Mesendoderm (in vitro differentiated cells): ENCODE results near the gene CCDC197.

Source experiments
- DNase-seq: peaks from one replicate; pipeline ENCODE4 v3.0.0; 2013
- H2AK5ac ChIP-seq: 2 replicates; pipeline ENCODE4 v1.6.1; 2013; ENCODE audit warnings: low read length, inconsistent platforms
- H2BK120ac ChIP-seq: 2 replicates; pipeline ENCODE4 v1.6.1; 2013; ENCODE audit warnings: low read depth, mild to moderate bottlenecking, low read length, moderate library complexity, mixed read lengths
- H2BK15ac ChIP-seq: replicated peaks from 2 replicates; pipeline ENCODE4 v1.6.1; 2013; ENCODE audit warnings: low read depth, mild to moderate bottlenecking, moderate library complexity
- H2BK5ac ChIP-seq: 2 replicates; pipeline ENCODE4 v1.6.1; 2013; ENCODE audit warnings: low read length, inconsistent platforms
- H3K18ac ChIP-seq: 2 replicates; pipeline ENCODE4 v1.6.1; 2013; ENCODE audit warnings: mild to moderate bottlenecking, low read length, mixed read lengths
- H3K23ac ChIP-seq: one replicate; pipeline ENCODE4 v1.6.1; 2013; ENCODE audit warnings: low read length
- H3K27ac ChIP-seq: 2 replicates; pipeline ENCODE4 v1.5.1; 2013; ENCODE audit warnings: low read depth, mild to moderate bottlenecking, inconsistent platforms, low read length, moderate library complexity
- H3K27me3 ChIP-seq: 2 replicates; pipeline ENCODE4 v1.6.1; 2013; ENCODE audit warnings: low read length, control low read depth, mild to moderate bottlenecking, inconsistent platforms; ENCODE audit not compliant: insufficient read depth, poor library complexity
- H3K36me3 ChIP-seq: 2 replicates; pipeline ENCODE4 v1.6.1; 2013; ENCODE audit warnings: low read length, inconsistent platforms; ENCODE audit not compliant: control insufficient read depth, insufficient read depth
- H3K4ac ChIP-seq: one replicate; pipeline ENCODE4 v1.6.1; 2013; ENCODE audit warnings: low read depth, mild to moderate bottlenecking, low read length, moderate library complexity
- H3K4me1 ChIP-seq: 2 replicates; pipeline ENCODE4 v1.6.1; 2013; ENCODE audit warnings: low read depth, low read length, inconsistent platforms; ENCODE audit not compliant: control insufficient read depth
- H3K4me2 ChIP-seq: 2 replicates; pipeline ENCODE4 v1.6.1; 2013; ENCODE audit warnings: low read length
- H3K4me3 ChIP-seq: 2 replicates; pipeline ENCODE4 v1.5.1; 2013; ENCODE audit warnings: mild to moderate bottlenecking, low read length
- H3K56ac ChIP-seq: one replicate; pipeline ENCODE4 v1.6.1; 2013; ENCODE audit warnings: low read length
- H3K79me1 ChIP-seq: 2 replicates; pipeline ENCODE4 v1.6.1; 2013; ENCODE audit warnings: low read length, inconsistent platforms
- H3K79me2 ChIP-seq: 2 replicates; pipeline ENCODE4 v1.6.1; 2013; ENCODE audit warnings: mild to moderate bottlenecking, low read length; ENCODE audit not compliant: control insufficient read depth, insufficient read depth
- H3K9ac ChIP-seq: 2 replicates; pipeline ENCODE4 v1.6.1; 2013; ENCODE audit warnings: low read length, inconsistent platforms
- H4K5ac ChIP-seq: one replicate; pipeline ENCODE4 v1.6.1; 2013; ENCODE audit warnings: low read length
- H4K8ac ChIP-seq: one replicate; pipeline ENCODE4 v1.6.1; 2013; ENCODE audit warnings: low read depth, mild to moderate bottlenecking, control low read depth, low read length, moderate library complexity
- WGBS: extraction: QIAGEN DNeasy Blood & Tissue Kit; methylation state at CpG from one replicate; pipeline ENCODE4 v1.1.7; 2013; ENCODE audit warnings: low lambda C conversion rate, missing lambda C conversion rate; ENCODE audit not compliant: insufficient coverage; ENCODE audit errors: extremely low coverage; 5-methylcytosine and 5-hydroxymethylcytosine counted together

CCDC197 gene

GRCh38 chr14:93956514-93957332 is 40.4 kb upstream of the CCDC197 start:
- Histone ChIP-seq H3K79me1 (no peaks in the 10 kb centered on the region), H2BK120ac (no peak overlapping the region), H3K79me2 (no peaks in the 10 kb centered on the region), H3K4ac (no peak overlapping the region), H4K5ac (no peak overlapping the region), H3K36me3 (no peaks in the 10 kb centered on the region), H3K27me3 (no peaks in the 10 kb centered on the region), H3K27ac (no peak overlapping the region), H2AK5ac (no peak overlapping the region), H2BK5ac (no peak overlapping the region), H3K9ac (no peak overlapping the region), H3K56ac (no peak overlapping the region), H4K8ac (no peak overlapping the region), H3K18ac (no peak overlapping the region), H2BK15ac (no peak overlapping the region), H3K4me2 (no peak overlapping the region), H3K23ac (no peak overlapping the region), H3K4me3 (no peak overlapping the region), H3K4me1 (peaks cover 7% of the 10 kb centered on the region)
- no CpG with 5 or more reads among the region's 14 CpGs for WGBS
- no peak for DNase-seq

GRCh38 chr14:93957333-93957710 is 39.8 kb upstream of the CCDC197 start:
- Histone ChIP-seq H3K18ac (no peak overlapping the region), H2BK120ac (no peak overlapping the region), H2AK5ac (no peak overlapping the region), H3K9ac (no peak overlapping the region), H3K4me3 (no peak overlapping the region), H3K27ac (no peak overlapping the region), H3K79me2 (no peaks in the 10 kb centered on the region), H2BK5ac (no peak overlapping the region), H3K23ac (no peak overlapping the region), H2BK15ac (no peak overlapping the region), H4K5ac (no peak overlapping the region), H3K56ac (no peak overlapping the region), H3K4me1 (peaks cover 7% of the 10 kb centered on the region), H4K8ac (no peak overlapping the region), H3K27me3 (no peaks in the 10 kb centered on the region), H3K36me3 (no peaks in the 10 kb centered on the region), H3K4me2 (no peak overlapping the region), H3K4ac (no peak overlapping the region), H3K79me1 (no peaks in the 10 kb centered on the region)
- DNase-seq, result no peak
- no CpG with 5 or more reads among the region's 7 CpGs for WGBS

GRCh38 chr14:93957751-93958566 is 39.1 kb upstream of the CCDC197 start:
- Histone ChIP-seq H4K5ac (no peak overlapping the region), H3K27ac (no peak overlapping the region), H3K79me2 (no peaks in the 10 kb centered on the region), H3K36me3 (no peaks in the 10 kb centered on the region), H3K4me1 (peaks cover 7% of the 10 kb centered on the region), H3K18ac (no peak overlapping the region), H2BK5ac (no peak overlapping the region), H4K8ac (no peak overlapping the region), H3K27me3 (no peaks in the 10 kb centered on the region), H2BK15ac (no peak overlapping the region), H2AK5ac (no peak overlapping the region), H3K4me3 (no peak overlapping the region), H3K23ac (no peak overlapping the region), H3K79me1 (no peaks in the 10 kb centered on the region), H3K4ac (no peak overlapping the region), H2BK120ac (no peak overlapping the region), H3K9ac (no peak overlapping the region), H3K56ac (no peak overlapping the region), H3K4me2 (no peak overlapping the region)
- WGBS, result no CpG with 5 or more reads among the region's 16 CpGs
- no peak for DNase-seq

GRCh38 chr14:93958567-93959238 is 38.4 kb upstream of the CCDC197 start:
- Histone ChIP-seq H3K27ac (no peak overlapping the region), H4K5ac (no peak overlapping the region), H3K79me2 (no peaks in the 10 kb centered on the region), H2BK120ac (no peak overlapping the region), H2AK5ac (no peak overlapping the region), H4K8ac (no peak overlapping the region), H2BK15ac (no peak overlapping the region), H3K4ac (no peak overlapping the region), H3K18ac (no peak overlapping the region), H2BK5ac (no peak overlapping the region), H3K4me1 (peaks cover 7% of the 10 kb centered on the region), H3K9ac (no peak overlapping the region), H3K79me1 (no peaks in the 10 kb centered on the region), H3K4me2 (no peak overlapping the region), H3K56ac (peak overlapping the region; percentile 56), H3K23ac (no peak overlapping the region), H3K27me3 (no peaks in the 10 kb centered on the region), H3K4me3 (no peak overlapping the region), H3K36me3 (no peaks in the 10 kb centered on the region)
- DNase-seq, result no peak
- WGBS, result no CpG with 5 or more reads among the region's 7 CpGs

GRCh38 chr14:93959239-93960107 is 37.6 kb upstream of the CCDC197 start:
- no peak overlapping the region for H2BK15ac ChIP-seq
- no peak overlapping the region for H3K4me3 ChIP-seq
- H3K23ac ChIP-seq, result peak overlapping the region; percentile 66
- H3K79me2 ChIP-seq, result no peaks in the 10 kb centered on the region
- no CpG with 5 or more reads among the region's 23 CpGs for WGBS
- H3K36me3 ChIP-seq, result no peaks in the 10 kb centered on the region
- H3K18ac ChIP-seq, result no peak overlapping the region
- peak overlapping the region; percentile 56 for H3K56ac ChIP-seq
- H3K9ac ChIP-seq, result no peak overlapping the region
- no peaks in the 10 kb centered on the region for H3K79me1 ChIP-seq
- H3K27me3 ChIP-seq, result no peaks in the 10 kb centered on the region
- H3K4me2 ChIP-seq, result no peak overlapping the region
- H3K4me1 ChIP-seq, result peaks cover 7% of the 10 kb centered on the region
- H2BK120ac ChIP-seq, result no peak overlapping the region
- DNase-seq, result peak; percentile 92
- H2AK5ac ChIP-seq, result no peak overlapping the region
- H2BK5ac ChIP-seq, result no peak overlapping the region
- H4K5ac ChIP-seq, result no peak overlapping the region
- no peak overlapping the region for H3K27ac ChIP-seq
- no peak overlapping the region for H4K8ac ChIP-seq
- no peak overlapping the region for H3K4ac ChIP-seq
